ENCODE results near the gene MAMDC2. TPM values are rescaled to one million over a fixed set of nuclear protein-coding genes. Genes with fewer than 3 reads are reported as not detected.

Gene MAMDC2
- total RNA-seq, 1 experiment from 2014 or later, result 1.2 TPM

GRCh38 chr9:70257991-70258691 is 214.5 kb downstream of the MAMDC2 start:
- peak overlapping the region; percentile 96 for H3K9ac ChIP-seq (ENCODE audit: low read length)
- H3K4me1 ChIP-seq (ENCODE audit: control insufficient read depth in 1 of 2, insufficient read depth in 2 of 2, low read length in 2 of 2), result peaks cover 8 to 28% of the 10 kb centered on the region in 2 experiments
- TSS peak; percentile 90 for BruUV-seq (replicated peaks)
- peaks cover 16% of the 10 kb centered on the region; the same call in 1 of the 2 replicates for H4K20me1 ChIP-seq (ENCODE audit: insufficient read depth)
- H3K4me2 ChIP-seq (ENCODE audit: low read length), result peak overlapping the region; percentile 92
- POLR2A ChIA-PET, result interaction anchor here (0.9 to 1.8 kb wide), 2 partner anchors 14 to 15 kb away, joined by 3 to 6 read pairs; no protein-coding TSS in a partner anchor
- peak overlapping the region; percentile 93 for H3K27ac ChIP-seq (ENCODE audit: low read depth, low read length)
- RAD21 ChIA-PET (ENCODE audit: low non-redundant PET in 1 of 2, low total read pairs in 2 of 2, uncharacterized antibody in 2 of 2, unreplicated experiment in 2 of 2), result no interaction called here
- no peaks in the 10 kb centered on the region for H3K9me2 ChIP-seq (ENCODE audit: insufficient read depth)
- peak overlapping the region; percentile 16 for H2AFZ ChIP-seq (ENCODE audit: low read depth, low read length, poor library complexity, severe bottlenecking)
- no peak for TF ChIP-seq EZH2 (IDR thresholded peaks at IDR 0.05)
- TF ChIP-seq, protein P1, sequence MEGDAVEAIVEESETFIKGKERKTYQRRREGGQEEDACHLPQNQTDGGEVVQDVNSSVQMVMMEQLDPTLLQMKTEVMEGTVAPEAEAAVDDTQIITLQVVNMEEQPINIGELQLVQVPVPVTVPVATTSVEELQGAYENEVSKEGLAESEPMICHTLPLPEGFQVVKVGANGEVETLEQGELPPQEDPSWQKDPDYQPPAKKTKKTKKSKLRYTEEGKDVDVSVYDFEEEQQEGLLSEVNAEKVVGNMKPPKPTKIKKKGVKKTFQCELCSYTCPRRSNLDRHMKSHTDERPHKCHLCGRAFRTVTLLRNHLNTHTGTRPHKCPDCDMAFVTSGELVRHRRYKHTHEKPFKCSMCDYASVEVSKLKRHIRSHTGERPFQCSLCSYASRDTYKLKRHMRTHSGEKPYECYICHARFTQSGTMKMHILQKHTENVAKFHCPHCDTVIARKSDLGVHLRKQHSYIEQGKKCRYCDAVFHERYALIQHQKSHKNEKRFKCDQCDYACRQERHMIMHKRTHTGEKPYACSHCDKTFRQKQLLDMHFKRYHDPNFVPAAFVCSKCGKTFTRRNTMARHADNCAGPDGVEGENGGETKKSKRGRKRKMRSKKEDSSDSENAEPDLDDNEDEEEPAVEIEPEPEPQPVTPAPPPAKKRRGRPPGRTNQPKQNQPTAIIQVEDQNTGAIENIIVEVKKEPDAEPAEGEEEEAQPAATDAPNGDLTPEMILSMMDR (IDR thresholded peaks at IDR 0.05 in 2 of 3, conservative IDR thresholded peaks at IDR 0.05 in 1 of 3; ENCODE audit: borderline replicate concordance in 1 of 3, insufficient read depth in 1 of 3, low read depth in 2 of 3, low read length in 2 of 3), result no peak
- TF ChIP-seq, protein P2, sequence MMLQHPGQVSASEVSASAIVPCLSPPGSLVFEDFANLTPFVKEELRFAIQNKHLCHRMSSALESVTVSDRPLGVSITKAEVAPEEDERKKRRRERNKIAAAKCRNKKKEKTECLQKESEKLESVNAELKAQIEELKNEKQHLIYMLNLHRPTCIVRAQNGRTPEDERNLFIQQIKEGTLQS (IDR thresholded peaks at IDR 0.05), result no peak
- TF ChIP-seq EGR1 (IDR thresholded peaks at IDR 0.05; ENCODE audit: low read depth), result no peak
- no peak for TF ChIP-seq ZFX (IDR thresholded peaks at IDR 0.05)
- no peak for TF ChIP-seq SP1 (IDR thresholded peaks at IDR 0.05; ENCODE audit: low read depth)
- TF ChIP-seq YY1 (IDR thresholded peaks at IDR 0.05; ENCODE audit: extremely low read depth, insufficient replicate concordance, low read depth, low read length), result no peak
- TF ChIP-seq SIN3A (IDR thresholded peaks at IDR 0.05; ENCODE audit: low read depth), result no peak
- no peak for TF ChIP-seq TCF7L2 (IDR thresholded peaks at IDR 0.05; ENCODE audit: borderline replicate concordance, extremely low read depth, insufficient read depth, insufficient read length)
- TF ChIP-seq POLR2A (IDR thresholded peaks at IDR 0.05; ENCODE audit: borderline replicate concordance, extremely low read depth, insufficient read depth, insufficient read length), result no peak
- H3K27me3 ChIP-seq (ENCODE audit: insufficient read depth, low read length), result no peaks in the 10 kb centered on the region
- intact Hi-C loops (cut with micrococcal nuclease), result no loop called here
- H3K4me3 ChIP-seq (replicated peaks in 1 of 2; ENCODE audit: low read depth in 1 of 2, low read length in 2 of 2), result peak overlapping the region; percentile 57 to 80
- peak; percentile 0 for DNase-seq (ENCODE audit: low read depth, low spot score)
- peak; percentile 81 for ATAC-seq
- CTCF ChIA-PET, result no interaction called here
- H3K36me3 ChIP-seq (ENCODE audit: control insufficient read depth in 1 of 2, insufficient read depth in 2 of 2, low read length in 2 of 2), result peaks cover 20 to 26% of the 10 kb centered on the region in 2 experiments
- peaks cover 43% of the 10 kb centered on the region for H3K79me2 ChIP-seq (ENCODE audit: insufficient read depth, low read length)
- no peaks in the 10 kb centered on the region for H3K9me3 ChIP-seq (ENCODE audit: control insufficient read depth in 1 of 2, insufficient read depth in 1 of 2, low read depth in 1 of 2, low read length in 2 of 2)

All from HCT116 (cell line).